Brain pericyte (primary cell): ENCODE data around the gene FOXK1.
A peak's percentile ranks its signal among the peaks of the same experiment; 100 is the strongest.
"Not testable (repeated sequence)": the region's sequence is repeated elsewhere in the genome, so short reads cannot be mapped to it uniquely, and the experiment has no call there.

Experiments used
- DNase-seq: peaks from one replicate; pipeline ENCODE4 v3.0.0-alpha.2; 2012; ENCODE audit warnings: low read depth, low spot score

The FOXK1 gene

DNA sequence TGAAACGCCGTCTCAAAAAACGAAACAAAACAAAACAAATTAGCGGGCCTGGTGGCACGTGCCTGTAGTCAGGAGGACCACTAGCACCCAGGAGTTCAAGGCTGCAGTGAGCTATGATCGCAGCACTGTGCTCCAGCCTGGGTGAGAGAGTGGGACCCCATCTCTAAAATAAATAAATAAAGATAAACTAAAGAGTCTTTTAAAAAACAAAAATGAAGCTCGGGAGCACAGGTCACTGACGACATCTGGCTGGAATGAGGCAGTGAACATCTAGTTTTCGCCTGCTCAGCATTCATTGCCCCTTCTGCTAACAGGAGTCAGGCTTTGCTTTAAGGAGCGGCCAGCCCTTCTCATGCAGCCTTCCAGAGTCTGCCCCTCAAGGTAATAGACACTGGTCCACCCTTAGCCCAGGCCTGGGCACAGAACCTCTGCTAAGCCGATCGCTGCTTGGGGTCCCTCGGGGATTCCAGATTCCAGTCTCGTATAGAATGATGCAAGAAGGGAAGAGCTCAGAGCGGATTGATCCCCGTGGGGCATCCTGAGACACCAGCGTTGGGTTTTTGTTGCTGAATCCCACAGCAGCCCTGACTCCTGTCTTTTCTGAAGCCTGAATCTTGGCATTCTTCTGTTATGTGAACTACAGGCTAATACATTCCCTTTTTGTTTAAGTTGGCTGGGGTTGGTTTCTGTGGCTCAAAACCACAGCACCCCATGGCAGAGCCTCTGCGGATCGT is 14.2 kb upstream of the FOXK1 start:
- peak; percentile 84 for DNase-seq

DNA sequence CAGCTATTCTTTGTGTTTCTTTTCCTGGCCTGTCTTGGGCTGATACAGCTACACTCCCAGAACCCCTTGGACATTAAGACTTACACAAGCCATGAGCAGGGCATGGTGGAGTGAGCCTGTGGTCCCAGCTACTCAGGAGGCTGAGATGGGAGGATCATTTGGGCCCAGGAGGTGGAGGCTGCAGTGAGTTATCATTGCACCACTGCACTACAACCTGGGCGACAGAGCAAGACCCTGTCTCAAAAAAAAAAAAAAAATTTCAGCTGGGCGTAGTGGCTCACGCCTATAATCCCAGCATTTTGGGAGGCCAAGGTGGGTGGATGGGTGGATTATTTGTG is 13.6 kb upstream of the FOXK1 start:
- no peak for DNase-seq

DNA sequence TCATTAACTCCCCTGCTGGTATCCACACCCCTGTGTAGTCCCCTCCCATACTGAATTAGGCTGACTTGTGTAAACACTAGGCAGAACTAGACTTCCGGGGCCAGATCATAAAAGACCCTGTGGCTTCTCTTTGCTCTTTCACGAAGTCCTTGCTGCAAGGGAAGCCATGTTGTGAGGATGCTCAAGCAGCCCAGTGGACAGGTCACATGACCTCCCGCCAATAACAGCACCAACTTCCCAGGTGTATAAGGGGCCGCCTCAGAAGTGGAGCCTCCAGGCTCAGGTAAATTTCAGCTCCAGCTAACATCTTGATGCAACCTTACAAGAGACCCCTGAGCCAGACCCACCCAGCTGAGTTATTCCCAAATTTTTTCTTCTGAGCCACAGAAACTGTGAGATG is 11.3 kb upstream of the FOXK1 start:
- no peak for DNase-seq

DNA sequence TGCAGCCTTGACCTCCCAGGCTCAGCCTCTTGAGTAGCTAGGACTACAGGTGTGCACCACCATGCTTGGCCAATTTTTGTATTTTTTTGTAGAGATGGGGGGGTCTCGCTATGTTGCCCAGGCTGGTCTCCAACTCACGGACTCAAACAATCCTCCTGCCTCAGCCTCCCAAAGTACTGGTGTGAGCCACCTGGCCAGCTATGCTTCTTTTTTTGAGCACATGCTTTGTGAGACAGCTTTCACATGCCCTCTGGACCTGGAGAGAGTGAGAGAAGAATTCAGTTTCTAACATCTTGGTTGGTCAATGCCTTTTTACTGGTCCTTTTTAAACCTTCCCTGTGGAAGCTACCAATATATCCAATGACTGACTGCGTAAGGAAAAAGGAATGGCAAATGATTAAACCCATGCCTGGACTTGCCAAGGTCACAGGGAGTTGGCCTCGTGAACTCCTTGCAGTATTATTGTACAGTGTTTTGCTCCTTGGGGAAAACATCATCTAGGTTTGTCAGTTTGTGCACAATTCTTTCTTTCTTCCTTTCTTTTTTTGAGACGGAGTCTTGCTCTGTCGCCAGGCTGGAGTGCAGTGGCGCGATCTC is 6.2 kb upstream of the FOXK1 start:
- DNase-seq: no peak

DNA sequence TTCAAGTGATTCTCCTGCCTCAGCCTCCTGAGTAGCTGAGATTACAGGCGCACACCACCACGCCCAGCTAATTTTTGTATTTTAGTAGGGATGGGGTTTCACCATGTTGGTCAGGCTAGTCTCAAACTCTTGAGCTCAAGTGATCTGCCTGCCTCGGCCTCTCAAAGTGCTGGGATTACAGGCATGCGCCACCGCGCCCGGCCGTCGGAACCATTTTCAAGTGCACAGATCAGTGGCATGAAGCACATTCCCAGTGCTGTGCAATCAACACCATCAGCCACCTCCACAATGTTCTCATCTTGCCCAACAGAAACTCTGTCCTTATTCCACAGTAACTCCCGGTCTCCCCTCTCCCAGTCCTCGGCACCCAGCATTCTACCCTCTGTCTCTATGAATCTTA is 4.6 kb upstream of the FOXK1 start:
- DNase-seq: not testable (repeated sequence)

DNA sequence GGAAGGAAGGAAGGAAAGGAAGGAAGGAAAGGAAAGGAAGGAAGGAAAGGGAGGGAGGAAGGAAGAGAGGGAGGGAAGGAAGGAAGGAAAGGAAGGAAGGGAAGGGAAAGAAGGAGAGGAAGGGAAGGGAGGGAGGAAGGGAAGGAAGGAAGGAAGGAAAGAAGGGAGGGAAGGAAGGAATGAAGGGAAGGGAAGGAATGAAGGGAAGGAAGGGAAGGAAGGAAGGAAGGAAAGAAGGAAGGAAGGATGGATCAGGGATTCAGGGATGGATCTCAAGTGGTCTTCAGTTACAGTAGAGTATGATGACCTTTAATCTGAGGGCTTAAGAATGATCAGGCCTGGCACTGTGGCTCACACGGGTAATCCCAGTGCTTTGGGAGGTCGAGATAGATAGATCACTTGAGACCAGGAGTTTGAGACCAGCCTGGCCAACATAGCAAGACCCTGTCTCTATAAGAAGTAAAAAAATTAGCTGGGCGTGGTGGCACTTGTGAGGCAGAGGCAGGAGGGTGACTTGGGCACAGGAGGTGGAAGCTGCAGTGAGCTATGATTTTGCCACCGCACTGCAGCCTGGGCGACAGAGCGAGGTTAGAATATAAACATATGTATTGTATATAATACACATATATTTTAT is 760 bp upstream of the FOXK1 start:
- DNase-seq: no peak

DNA sequence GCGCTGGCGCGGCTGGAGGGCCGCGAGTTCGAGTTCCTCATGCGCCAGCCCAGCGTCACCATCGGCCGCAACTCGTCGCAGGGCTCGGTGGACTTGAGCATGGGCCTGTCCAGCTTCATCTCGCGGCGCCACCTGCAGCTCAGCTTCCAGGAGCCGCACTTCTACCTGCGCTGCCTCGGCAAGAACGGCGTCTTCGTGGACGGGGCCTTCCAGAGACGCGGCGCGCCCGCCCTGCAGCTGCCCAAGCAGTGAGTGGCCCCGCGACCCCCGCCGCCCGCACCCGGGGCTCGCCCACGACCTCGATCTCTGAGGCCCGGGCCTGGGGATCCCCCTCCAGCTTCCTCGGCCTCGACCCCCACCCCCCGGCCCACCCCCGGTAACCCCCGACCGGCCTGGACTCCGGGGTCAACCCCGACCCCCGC is 537 bp downstream of the FOXK1 start:
- no peak for DNase-seq

DNA sequence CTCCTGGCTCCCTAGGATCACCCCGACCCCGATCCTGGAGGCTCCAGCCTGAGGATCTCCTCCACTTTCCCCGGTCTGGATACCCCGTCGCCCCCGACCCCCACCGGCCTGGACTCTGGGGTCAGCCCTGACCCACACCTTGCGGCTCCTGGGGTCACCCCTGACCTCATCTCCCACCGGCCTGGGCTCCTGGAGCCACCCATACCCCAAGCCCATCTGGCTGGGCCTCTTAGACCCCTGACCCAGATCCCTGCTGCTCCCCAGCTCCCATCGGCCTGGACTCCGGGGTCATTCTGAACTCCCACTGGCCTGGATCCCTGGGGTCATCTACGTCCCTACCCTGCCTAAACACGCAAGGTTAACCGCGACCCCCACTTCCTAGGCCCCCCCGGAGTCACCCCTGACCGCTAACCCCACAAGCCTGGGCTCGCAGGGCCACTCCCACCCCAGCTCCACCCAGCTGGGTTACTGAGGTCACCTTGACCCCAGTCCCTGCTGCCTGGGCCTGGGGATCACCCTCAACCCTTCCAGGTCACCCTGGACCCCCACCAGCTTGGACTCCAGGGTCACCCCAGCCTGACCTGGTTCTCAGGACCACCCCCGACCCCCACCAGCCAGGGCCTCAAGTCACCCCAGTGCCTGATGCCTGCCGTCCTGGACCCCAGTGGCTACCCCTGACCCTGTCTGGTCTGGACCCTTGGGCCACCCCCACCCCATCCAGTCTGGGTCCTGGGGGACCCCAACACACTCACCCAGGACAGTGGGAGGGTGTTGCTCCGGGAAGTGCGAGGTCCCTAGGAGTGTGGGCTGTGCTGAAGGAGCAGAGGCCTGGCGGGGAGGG is 1.2 kb downstream of the FOXK1 start:
- DNase-seq: no peak

DNA sequence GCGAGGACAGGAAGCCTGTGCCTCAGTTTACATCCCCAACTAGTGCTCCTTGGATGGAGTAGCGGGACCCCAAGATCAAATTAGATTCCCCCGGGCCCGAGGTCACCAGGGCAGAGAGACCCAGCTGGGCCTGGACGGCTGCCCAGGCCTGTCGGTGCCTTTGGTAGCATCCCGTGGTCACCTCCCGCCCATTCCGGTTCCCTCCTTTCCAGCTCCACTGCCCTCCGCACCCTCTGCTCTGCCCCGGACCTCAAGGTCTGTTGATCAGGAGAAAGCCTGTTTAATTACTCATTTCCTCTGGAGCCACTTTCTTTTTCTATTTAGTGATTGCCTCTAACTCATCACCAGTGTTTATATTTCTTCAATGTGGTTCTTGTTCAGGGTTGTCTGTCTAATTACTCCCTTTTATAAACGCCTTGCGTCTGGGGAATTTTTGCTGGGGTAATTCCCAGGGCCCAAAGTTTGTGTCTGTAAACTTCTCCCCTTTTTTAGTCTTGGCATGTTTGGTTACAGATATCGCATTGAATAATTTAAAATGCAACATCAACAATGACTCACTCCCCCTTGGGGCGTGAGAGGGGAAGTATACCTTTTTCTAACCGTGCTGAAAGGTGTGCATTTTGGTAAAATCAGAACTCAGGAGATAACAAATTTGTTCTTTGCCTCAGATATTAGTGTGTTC is 1.9 kb downstream of the FOXK1 start:
- DNase-seq: no peak

DNA sequence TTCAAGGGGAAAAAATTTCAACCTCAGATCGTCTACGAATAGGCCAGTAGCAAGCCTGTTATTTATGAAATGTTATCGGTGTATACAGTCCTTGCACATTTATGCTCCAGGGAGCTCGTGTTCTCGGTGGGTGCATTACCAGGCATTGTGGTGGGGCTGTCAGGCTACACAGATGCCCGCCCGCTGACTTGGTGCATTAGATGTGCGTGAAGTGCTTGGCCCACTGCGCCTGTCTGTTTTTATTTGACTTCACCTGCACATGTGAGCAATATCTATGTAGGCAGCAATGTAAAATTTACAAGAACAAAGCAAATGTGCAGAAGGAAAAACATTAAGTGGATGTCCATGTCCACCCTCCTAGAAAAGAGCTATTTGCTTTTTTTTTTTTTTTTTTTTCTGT is 2.8 kb downstream of the FOXK1 start:
- no peak for DNase-seq

DNA sequence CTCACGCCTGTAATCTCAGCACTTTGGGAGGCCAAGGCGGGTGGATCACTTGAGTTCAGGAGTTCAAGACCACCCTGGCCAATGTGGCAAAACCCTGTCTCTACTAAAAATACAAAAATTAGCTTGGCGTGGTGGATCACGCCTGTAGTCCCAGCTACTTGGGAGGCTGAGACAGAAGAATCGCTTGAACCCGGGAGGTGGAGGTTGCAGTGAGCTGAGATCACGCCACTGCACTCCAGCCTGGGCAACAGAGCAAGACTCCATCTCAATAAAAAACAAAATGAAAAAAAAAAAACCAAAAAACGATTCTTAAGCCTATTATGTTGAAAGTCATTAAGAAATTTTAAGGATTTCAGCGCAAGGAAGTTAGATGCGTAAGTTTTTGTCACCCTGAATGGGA is 3.6 kb downstream of the FOXK1 start:
- DNase-seq: not testable (repeated sequence)

DNA sequence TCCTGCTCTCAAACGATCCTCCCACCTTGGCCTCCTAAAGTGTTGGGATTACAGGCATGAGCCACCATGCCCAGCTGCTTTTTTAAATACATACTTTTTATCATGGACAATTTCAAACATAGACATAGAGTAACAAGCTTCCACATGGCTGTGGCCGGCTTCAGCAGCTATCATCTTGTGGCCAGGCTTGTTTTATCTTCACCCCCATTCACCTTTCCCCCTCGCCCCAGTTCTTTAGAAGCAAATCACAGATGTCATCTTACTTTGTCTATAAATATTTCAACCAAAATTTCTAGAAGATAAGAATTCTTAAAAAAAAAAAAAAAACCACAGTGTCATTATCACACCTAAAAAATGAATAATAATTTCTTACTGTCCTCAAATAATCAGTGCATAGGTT is 5.9 kb downstream of the FOXK1 start:
- DNase-seq: no peak

DNA sequence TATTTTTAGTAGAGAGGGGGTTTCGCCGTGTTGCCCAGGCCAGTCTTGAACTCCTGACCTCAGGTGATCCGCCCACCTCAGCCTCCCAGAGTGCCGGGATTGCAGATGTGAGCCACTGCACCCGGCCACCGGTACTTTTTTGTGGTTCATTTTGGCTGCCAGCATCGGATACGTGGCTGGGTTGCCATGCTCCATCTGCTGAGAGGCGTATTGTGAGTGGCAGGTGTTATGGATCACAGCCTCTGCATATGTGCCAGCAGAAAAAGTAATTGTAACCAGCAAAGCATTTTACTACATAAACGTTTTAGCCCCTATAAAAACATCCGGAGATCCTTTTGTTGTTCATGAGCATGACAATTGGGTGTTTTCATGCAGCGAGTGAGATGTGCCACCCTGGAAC is 7.1 kb downstream of the FOXK1 start:
- DNase-seq: no peak

DNA sequence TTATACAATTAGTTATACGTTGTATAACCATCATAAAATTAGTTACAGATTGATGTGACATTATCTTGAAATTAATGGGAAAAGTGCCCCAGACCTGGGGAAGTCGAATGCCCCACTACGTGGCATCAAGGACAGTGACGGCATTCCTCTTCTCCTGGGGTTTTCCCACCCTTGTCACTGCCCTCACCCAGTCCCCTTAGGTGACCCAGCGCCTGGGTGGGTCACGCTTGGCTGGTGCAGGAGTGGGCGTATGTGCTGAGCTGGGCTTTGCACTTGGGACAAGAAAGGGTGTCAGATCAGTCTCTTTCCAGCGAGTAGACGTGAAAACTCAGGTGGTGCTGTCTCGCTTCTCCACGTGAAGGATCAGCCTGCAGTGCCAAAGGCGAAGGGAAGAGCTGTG is 7.6 kb downstream of the FOXK1 start:
- DNase-seq: no peak

DNA sequence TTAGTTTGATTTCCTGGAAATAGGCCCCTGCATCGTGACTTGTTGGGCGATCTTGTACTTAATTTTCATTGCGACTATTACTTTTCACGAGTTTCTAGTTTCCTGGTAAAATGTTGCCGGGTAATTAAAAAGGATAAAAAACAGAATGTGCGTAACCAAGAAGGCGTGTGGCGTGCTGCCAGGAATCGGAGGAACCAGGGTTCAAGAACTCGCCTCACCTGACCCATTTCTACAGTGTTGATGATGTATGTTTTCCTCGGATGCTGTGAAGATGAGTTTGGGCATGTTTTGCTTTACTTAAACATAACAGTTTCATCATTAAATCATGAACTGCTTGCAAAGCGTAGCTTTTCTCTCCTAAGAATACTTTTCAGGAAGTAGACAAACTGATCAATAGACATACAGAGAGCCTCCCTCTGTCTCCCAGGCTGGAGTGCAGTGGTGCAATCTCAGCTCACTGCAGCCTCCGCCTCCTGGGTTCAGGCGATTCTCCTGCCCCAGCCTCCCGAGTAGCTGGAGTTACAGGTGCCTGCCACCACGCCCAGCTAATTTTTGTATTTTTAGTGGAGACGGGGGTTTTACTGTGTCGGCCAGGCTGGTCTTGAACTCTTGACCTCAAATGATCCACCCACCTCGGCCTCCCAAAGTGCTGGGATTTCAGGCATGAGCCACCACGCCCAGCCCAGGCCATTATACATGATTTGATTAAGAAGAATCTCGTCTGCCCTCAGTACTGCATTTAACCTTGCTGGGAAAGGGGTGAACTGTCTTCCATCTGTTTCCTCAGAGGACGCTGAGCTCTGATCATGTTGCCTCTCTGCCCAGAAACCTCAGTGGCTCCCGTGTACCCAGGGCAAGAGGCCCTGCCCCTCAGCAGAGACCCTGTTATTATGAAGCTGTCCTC is 9.1 kb downstream of the FOXK1 start:
- no peak for DNase-seq

DNA sequence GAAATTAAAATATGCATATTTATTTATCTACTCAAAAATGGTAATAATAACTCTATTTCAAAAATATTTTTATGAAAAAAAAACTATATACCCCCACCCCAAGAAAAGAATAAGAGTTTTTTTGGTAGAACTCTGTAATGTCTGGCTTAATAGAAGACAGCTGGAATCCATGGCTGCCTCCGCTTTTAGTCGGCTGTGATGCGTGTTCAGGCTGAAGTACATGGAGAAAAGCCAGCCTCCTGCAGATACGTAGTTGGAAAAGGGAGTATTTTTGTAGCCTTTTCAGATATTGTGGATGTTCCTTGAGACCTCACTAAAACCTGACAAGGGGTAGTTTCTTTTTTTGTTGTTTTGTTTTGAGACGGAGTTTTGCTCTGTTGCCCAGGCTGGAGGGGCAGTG is 10.0 kb downstream of the FOXK1 start:
- DNase-seq: no peak

DNA sequence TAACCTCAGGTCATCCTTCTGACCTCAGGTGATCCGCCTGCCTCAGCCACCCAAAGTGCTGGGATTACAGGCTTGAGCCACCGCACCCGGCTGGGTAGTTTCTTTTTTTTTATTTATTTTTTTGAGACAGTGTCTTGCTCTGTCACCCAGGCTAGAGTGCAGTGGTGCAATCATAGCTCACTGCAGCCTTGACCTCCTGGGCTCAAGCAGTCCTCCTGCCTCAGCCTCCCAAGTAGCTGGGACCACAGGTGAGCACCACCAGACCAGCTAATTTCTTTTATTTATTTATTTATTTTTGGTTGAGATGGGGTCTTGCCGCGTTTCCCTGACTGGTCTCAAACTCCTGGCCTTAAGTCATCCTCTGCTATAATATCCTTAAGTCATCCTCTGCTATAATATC is 10.5 kb downstream of the FOXK1 start:
- not testable (repeated sequence) for DNase-seq

DNA sequence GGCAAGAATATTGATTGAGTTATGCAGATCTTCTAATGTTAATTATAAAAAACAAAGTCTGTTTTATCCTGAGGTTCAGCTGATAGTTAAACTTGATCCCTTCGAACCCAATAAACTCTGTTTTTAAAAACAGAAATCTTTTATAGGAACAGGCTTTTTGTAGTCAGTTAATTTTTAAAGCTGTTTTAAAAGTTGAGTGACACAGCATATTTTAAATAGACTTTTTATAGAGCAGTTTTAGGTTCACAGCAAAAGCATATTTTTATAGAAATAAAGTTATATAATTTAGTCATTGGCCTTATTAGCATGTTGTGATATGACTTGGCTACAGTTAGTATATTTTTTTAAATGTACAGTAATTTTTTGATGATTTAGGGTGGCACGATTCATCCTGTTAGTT is 11.1 kb downstream of the FOXK1 start:
- no peak for DNase-seq

DNA sequence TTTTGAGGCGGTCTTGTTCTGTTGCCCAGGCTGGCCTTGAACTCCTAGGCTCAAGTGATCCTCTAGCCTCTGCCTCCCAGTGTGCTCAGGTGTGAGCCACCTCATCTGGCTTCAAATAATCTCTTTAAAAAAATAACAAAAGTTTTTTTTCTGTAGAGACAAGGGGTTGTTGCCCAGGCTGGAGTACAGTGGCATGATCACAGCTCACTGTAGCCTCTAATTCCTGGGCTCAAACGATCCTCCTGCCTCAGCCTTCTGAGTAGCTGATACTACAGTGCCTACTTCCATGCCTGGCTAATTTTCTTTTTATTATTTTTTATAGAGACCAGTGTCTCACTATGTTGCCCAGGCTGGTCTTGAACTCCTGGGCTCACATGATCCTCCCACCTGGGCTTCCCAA is 11.7 kb downstream of the FOXK1 start:
- no peak for DNase-seq

DNA sequence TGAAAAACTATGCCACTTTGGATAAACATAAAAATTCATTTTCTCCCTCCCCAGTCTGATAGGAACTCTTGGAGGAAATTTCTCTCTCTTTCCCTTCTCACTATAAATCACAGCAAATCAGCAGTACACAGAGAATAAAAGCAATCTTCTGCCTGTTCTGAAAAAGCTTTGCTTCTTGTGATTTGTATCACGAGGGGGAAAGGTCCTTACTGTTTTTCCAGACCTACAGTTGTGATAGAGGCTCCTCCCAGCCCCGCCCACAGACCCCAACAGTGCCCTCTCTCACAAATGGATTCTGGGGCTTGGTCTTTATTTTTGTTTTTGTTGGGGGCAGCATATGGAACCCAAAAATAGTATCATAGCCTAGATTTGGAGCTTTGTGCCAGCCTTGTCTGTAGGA is 12.2 kb downstream of the FOXK1 start:
- DNase-seq: no peak
